Uterus (tissue), 4 donors: ENCODE results near the gene HOXC6. TPM values are rescaled to one million over a fixed set of nuclear protein-coding genes. Genes with fewer than 3 reads are reported as not detected.

Experiments
- DNase-seq, 2 donors: peaks; one replicate each; pipeline ENCODE4 v3.0.0-alpha.2; 2019 to 2020
- H3K27ac ChIP-seq, 2 donors: fragments of 200-600 bp; sonication (generic); 1 replicate in 1 of 2; 2 replicates in 1 of 2; pipeline ENCODE4 v1.5.1; 2016 to 2018
- H3K27me3 ChIP-seq, 2 donors: fragments of 200-600 bp; sonication (generic); one replicate each; pipeline ENCODE4 v1.5.1; 2018 to 2019; ENCODE audit warnings: control low read depth in 1 of 2
- H3K36me3 ChIP-seq, 2 donors: fragments of 200-600 bp; sonication (generic); one replicate each; pipeline ENCODE4 v1.5.1; 2019; ENCODE audit warnings: control low read depth in 1 of 2
- H3K4me1 ChIP-seq, 2 donors: fragments of 200-600 bp; sonication (generic); one replicate each; pipeline ENCODE4 v1.5.1; 2018 to 2019; ENCODE audit warnings: control low read depth in 1 of 2
- H3K4me3 ChIP-seq, 2 donors: fragments of 200-600 bp; sonication (generic); 1 replicate in 1 of 2; 2 replicates in 1 of 2; pipeline ENCODE4 v1.5.1; 2018 to 2019; ENCODE audit warnings: mild to moderate bottlenecking in 1 of 2
- H3K9me3 ChIP-seq, 2 donors: fragments of 200-600 bp; sonication (generic); one replicate each; pipeline ENCODE4 v1.5.1; 2019; ENCODE audit warnings: control low read depth in 1 of 2
- POLR2A ChIP-seq, 2 donors: fragments of 450-650 bp; IDR thresholded peaks; one replicate each; pipeline ENCODE4 v1.6.1; 2016; ENCODE audit warnings: antibody characterized with exemption in 2 of 2, mild to moderate bottlenecking in 1 of 2, moderate library complexity in 1 of 2
- intact Hi-C: fragments of 100-400 bp; cut with DNase I; formaldehyde crosslinking; loops from one replicate; pipeline ENCODE4 v1.15.1; 2023; ENCODE audit warnings: low total_unique reads
- total RNA-seq, 4 donors: library from RNA; depleted of rRNA in 3 of 4; stranded (reverse); fragments of >200 nt in 3 of 4; gene quantifications; one replicate each; pipeline versions ENCODE4 v1.1.0 to v1.2.4, GENCODE V29; 2014 to 2023
- TF ChIP-seq, protein P1 (sequence below), 4 experiments: fragments of 200-600 bp in 2 of 4; fragments of 450-650 bp in 2 of 4; sonication (generic) in 2 of 4; IDR thresholded peaks; one replicate each; pipeline ENCODE4 v1.5.1; 2016 to 2019; ENCODE audit warnings: antibody characterized with exemption in 4 of 4, mild to moderate bottlenecking in 2 of 4, moderate library complexity in 1 of 4
- donor health status: DM: yes; HTN: yes; CAD: no.

The HOXC6 gene
- total RNA-seq, 4 donors from 2014 or later = 1.2 to 20.4 (median 2.1) TPM; not detected in 1

- H3K4me3 ChIP-seq = no peak overlapping the region
These were observed 4.1 kb upstream of the HOXC6 start for GRCh38 chr12:54024127-54024526.

DNA sequence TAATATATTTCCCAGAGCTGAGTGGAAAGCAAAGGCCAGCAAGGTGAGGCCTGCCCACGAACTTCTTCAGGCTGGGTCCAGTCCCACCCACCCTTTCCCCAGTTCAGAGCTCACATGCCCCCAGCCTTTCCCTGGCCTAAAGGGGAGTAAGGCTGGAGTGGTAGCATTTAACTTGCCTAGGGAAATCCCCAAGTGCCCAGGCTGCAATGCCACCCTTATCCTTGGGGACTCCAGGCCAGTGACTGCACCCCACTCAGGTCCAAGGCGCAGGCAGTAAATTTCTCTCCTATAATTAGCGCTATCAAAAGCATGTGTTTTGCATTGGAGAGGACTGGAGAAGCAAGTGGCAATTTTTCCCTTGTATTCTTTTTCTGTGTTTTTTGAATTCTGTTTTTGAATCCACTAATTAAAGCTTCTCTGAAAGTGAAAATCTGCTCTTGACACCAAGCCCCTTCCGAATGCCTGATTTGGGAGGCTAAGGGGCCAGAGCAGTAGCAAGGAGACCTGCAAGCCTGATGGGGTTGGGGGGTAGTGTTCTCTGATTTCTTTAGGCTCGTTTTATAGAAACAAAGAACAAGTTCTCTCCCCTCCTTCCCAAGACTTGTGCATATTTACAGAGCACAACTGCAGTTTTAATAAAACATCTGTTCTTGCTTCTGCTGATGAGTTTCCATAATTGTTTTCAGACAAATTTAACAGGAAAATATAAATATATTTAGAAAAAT lies 3.5 kb upstream of the HOXC6 start:
- DNase-seq = no peak
- intact Hi-C loops = no loop called here
- peaks cover 0 to 25% of the 10 kb centered on the region in 2 donors for H3K27me3 ChIP-seq
- H3K9me3 ChIP-seq = no peaks in the 10 kb centered on the region
- no peak for TF ChIP-seq POLR2A (IDR thresholded peaks at IDR 0.05)
- TF ChIP-seq, protein P1, sequence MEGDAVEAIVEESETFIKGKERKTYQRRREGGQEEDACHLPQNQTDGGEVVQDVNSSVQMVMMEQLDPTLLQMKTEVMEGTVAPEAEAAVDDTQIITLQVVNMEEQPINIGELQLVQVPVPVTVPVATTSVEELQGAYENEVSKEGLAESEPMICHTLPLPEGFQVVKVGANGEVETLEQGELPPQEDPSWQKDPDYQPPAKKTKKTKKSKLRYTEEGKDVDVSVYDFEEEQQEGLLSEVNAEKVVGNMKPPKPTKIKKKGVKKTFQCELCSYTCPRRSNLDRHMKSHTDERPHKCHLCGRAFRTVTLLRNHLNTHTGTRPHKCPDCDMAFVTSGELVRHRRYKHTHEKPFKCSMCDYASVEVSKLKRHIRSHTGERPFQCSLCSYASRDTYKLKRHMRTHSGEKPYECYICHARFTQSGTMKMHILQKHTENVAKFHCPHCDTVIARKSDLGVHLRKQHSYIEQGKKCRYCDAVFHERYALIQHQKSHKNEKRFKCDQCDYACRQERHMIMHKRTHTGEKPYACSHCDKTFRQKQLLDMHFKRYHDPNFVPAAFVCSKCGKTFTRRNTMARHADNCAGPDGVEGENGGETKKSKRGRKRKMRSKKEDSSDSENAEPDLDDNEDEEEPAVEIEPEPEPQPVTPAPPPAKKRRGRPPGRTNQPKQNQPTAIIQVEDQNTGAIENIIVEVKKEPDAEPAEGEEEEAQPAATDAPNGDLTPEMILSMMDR (IDR thresholded peaks at IDR 0.05) = no peak
- no peaks in the 10 kb centered on the region for H3K4me1 ChIP-seq
- H3K27ac ChIP-seq = no peak overlapping the region
- no peaks in the 10 kb centered on the region for H3K36me3 ChIP-seq
- no peak overlapping the region for H3K4me3 ChIP-seq

More at GRCh38 chr12:54024127-54024526, 4.1 kb upstream of the HOXC6 start:
- Histone ChIP-seq H3K4me1 (no peaks in the 10 kb centered on the region), H3K27ac (no peak overlapping the region), H3K9me3 (no peaks in the 10 kb centered on the region), H3K27me3 (peaks cover 0 to 25% of the 10 kb centered on the region in 2 donors), H3K36me3 (no peaks in the 10 kb centered on the region)
- TF ChIP-seq, protein P1 (IDR thresholded peaks at IDR 0.05) = no peak
- DNase-seq = no peak
- intact Hi-C loops = no loop called here

- intact Hi-C loops = no loop called here
- H3K4me1 ChIP-seq = no peaks in the 10 kb centered on the region
- peaks cover 0 to 25% of the 10 kb centered on the region in 2 donors for H3K27me3 ChIP-seq
These were observed 2.5 kb upstream of the HOXC6 start for GRCh38 chr12:54025499-54026405.

GRCh38 chr12:54026640-54027441 lies 1.4 kb upstream of the HOXC6 start:
- intact Hi-C loops = no loop called here
- no peaks in the 10 kb centered on the region for H3K4me1 ChIP-seq
- no peak for TF ChIP-seq POLR2A (IDR thresholded peaks at IDR 0.05)
- TF ChIP-seq, protein P1 (IDR thresholded peaks at IDR 0.05) = no peak
- no peak overlapping the region for H3K4me3 ChIP-seq
- peaks cover 0 to 25% of the 10 kb centered on the region in 2 donors for H3K27me3 ChIP-seq
- H3K27ac ChIP-seq = no peak overlapping the region
- H3K9me3 ChIP-seq = no peaks in the 10 kb centered on the region
- H3K36me3 ChIP-seq = no peaks in the 10 kb centered on the region
- DNase-seq = no peak

More at GRCh38 chr12:54025499-54026405, 2.5 kb upstream of the HOXC6 start:
- H3K9me3 ChIP-seq = no peaks in the 10 kb centered on the region
- DNase-seq = no peak
- H3K36me3 ChIP-seq = no peaks in the 10 kb centered on the region
- no peak overlapping the region for H3K27ac ChIP-seq
- TF ChIP-seq, protein P1 (IDR thresholded peaks at IDR 0.05) = no peak
- no peak for TF ChIP-seq POLR2A (IDR thresholded peaks at IDR 0.05)
- no peak overlapping the region for H3K4me3 ChIP-seq
